GM10248 (cell line): ENCODE data around the gene PRKAR1B.
"Not testable (repeated sequence)": the region's sequence is repeated elsewhere in the genome, so short reads cannot be mapped to it uniquely, and the experiment has no call there.

Experiments used
- CTCF ChIA-PET: fragments of 300-600 bp; sonication (Branson Sonifier 250); formaldehyde crosslinking; extraction: SDS; loops from one replicate; lab custom pipeline; 2021; ENCODE audit warnings: antibody characterized with exemption; lab: Yijun Ruan, JAX
- POLR2A ChIA-PET: fragments of 350-650 bp; sonication (Branson Sonifier 250); formaldehyde crosslinking; extraction: SDS; loops from one replicate; lab custom pipeline; 2020; ENCODE audit warnings: antibody characterized with exemption; lab: Yijun Ruan, JAX
- DNase-seq: peaks from one replicate; pipeline ENCODE4 v3.0.0; 2012; ENCODE audit errors: extremely low spot score
- CTCF ChIP-seq: IDR thresholded peaks from 2 replicates; pipeline ENCODE4 v1.5.1; 2012; ENCODE audit warnings: mild to moderate bottlenecking, low read depth; ENCODE audit errors: extremely low read depth, missing control alignments, control extremely low read depth

Gene PRKAR1B

GRCh38 chr7:748446-748845, 21.4 kb upstream of the PRKAR1B start:
- DNase-seq = no peak
- POLR2A ChIA-PET = no interaction called here
- CTCF ChIA-PET = no interaction called here
- no peak for TF ChIP-seq CTCF

GRCh38 chr7:747186-747585, 20.1 kb upstream of the PRKAR1B start:
- ChIA-PET POLR2A (no interaction called here), CTCF (no interaction called here)
- no peak for DNase-seq
- no peak for TF ChIP-seq CTCF

- no peak for TF ChIP-seq CTCF
- DNase-seq = no peak
- ChIA-PET CTCF (no interaction called here), POLR2A (no interaction called here)
Observed at GRCh38 chr7:746155-747061, 19.3 kb upstream of the PRKAR1B start.

- ChIA-PET CTCF (no interaction called here), POLR2A (no interaction called here)
- DNase-seq = no peak
- no peak for TF ChIP-seq CTCF
Observed at GRCh38 chr7:745431-746154, 18.5 kb upstream of the PRKAR1B start.

- DNase-seq = no peak
- POLR2A ChIA-PET = no interaction called here
- TF ChIP-seq CTCF = no peak
- CTCF ChIA-PET = no interaction called here
Observed at GRCh38 chr7:744854-745430, 17.9 kb upstream of the PRKAR1B start.

- CTCF ChIA-PET, POLR2A ChIA-PET: not testable (repeated sequence)
Observed at GRCh38 chr7:744128-744520, 17.0 kb upstream of the PRKAR1B start.

GRCh38 chr7:743341-744127, 16.5 kb upstream of the PRKAR1B start:
- POLR2A ChIA-PET, DNase-seq: not testable (repeated sequence)
- CTCF ChIA-PET = interaction anchor here (1.3 to 1.6 kb wide), 3 partner anchors 12 to 422 kb away, joined by 3 to 4 read pairs (median 3); no protein-coding TSS in a partner anchor

More at GRCh38 chr7:744128-744520, 17.0 kb upstream of the PRKAR1B start:
- not testable (repeated sequence) for DNase-seq
